ENCODE results near the gene EPS8L1. TPM values are rescaled to one million over a fixed set of nuclear protein-coding genes. Genes with fewer than 3 reads are reported as not detected.
A peak's percentile ranks its signal among the peaks of the same experiment; 100 is the strongest.
"Not testable (repeated sequence)": the region's sequence is repeated elsewhere in the genome, so short reads cannot be mapped to it uniquely, and the experiment has no call there.

The EPS8L1 gene
- total RNA-seq, 3 donors from 2014 or later: 0.53 to 1.2 (median 0.87) TPM

DNA sequence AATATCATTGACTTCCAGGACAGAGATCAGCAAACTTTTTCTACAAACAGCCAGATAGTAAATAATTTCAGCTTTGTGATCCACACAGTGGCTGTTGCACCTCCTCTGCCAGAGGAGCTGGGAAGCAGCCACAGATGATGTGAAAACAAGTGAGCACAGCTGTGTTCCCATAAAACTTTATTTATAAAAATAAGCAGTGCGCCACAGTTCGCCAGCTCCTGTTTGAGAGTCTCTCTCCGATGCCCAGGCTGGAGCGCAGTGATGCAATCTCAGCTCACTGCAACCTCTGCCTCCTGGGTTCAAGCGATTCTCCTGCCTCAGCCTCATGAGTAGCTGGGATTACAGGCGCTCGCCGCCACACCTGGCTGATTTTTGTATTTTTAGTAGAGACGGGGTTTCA, 10.2 kb upstream of the EPS8L1 start:
- H3K4me3 Mint-ChIP-seq; H3K36me3 Mint-ChIP-seq (ENCODE audit: insufficient read depth); ATAC-seq; DNase-seq; H3K9me3 Mint-ChIP-seq: not testable (repeated sequence)
- peaks cover 46% of the 10 kb centered on the region for H3K27me3 Mint-ChIP-seq (ENCODE audit: low read depth)
- peaks cover 17% of the 10 kb centered on the region for H3K4me1 Mint-ChIP-seq (ENCODE audit: low read depth)

DNA sequence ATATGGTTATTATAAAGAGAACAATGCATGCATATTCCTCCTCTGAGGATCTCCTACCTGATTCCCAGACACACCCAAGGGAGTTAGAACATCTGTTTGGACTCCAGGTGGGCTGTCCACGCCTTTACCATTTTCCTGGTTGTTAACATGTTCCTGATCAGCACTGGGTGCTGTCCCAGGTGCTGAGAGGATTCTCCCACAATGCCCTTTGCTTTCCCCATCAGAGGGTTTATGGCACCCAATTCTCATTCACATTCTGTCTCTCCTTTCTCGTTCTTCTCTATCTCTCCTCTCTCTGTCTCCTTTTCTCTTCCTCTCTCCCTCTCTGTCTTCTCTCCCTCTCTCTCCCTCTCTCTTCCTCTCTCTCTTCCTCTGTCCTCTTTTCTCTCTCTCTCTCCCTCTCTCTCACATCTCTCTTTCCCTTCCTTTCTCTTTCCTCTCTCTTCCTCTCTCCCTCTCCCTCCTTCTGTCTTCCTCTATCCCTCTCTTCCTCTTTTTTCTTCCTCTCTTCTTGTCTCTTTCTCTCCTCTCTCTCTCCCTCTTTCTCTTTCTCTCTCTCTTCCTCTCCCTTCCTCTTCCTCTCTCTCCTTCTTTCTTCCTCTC, 9.5 kb upstream of the EPS8L1 start:
- H3K9me3 Mint-ChIP-seq: no peaks in the 10 kb centered on the region
- peaks cover 53% of the 10 kb centered on the region for H3K27me3 Mint-ChIP-seq (ENCODE audit: low read depth)
- H3K36me3 Mint-ChIP-seq (ENCODE audit: insufficient read depth): no peaks in the 10 kb centered on the region

DNA sequence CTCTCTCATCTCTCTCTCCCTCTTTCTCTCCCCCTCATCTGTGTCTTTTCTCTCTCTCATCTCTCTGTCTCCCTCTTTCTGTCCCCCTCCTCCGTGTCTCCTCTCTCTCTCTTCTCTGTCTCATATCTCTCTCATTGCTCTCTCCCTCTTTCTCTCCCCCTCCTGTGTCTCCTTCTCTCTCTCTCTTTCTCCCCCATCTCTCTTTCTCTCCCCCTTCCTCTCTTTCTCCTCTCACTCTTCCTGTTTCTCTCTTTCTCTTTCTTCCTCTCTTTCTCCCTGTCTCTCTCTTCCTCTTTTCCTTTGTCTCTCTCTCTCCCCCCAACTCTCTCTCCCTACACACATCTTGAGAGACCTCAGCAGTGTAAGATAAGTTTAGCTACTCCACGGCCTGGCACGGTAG, 7.8 kb upstream of the EPS8L1 start:
- Mint-ChIP-seq H3K4me3 (no peak overlapping the region), H3K36me3 (ENCODE audit: insufficient read depth) (no peaks in the 10 kb centered on the region), H3K9me3 (no peaks in the 10 kb centered on the region)

More for the DNA sequence above, 9.5 kb upstream of the EPS8L1 start:
- DNase-seq: no peak
- Mint-ChIP-seq H3K4me1 (ENCODE audit: low read depth) (peaks cover 17% of the 10 kb centered on the region), H3K4me3 (no peak overlapping the region)
- ATAC-seq: no peak

DNA sequence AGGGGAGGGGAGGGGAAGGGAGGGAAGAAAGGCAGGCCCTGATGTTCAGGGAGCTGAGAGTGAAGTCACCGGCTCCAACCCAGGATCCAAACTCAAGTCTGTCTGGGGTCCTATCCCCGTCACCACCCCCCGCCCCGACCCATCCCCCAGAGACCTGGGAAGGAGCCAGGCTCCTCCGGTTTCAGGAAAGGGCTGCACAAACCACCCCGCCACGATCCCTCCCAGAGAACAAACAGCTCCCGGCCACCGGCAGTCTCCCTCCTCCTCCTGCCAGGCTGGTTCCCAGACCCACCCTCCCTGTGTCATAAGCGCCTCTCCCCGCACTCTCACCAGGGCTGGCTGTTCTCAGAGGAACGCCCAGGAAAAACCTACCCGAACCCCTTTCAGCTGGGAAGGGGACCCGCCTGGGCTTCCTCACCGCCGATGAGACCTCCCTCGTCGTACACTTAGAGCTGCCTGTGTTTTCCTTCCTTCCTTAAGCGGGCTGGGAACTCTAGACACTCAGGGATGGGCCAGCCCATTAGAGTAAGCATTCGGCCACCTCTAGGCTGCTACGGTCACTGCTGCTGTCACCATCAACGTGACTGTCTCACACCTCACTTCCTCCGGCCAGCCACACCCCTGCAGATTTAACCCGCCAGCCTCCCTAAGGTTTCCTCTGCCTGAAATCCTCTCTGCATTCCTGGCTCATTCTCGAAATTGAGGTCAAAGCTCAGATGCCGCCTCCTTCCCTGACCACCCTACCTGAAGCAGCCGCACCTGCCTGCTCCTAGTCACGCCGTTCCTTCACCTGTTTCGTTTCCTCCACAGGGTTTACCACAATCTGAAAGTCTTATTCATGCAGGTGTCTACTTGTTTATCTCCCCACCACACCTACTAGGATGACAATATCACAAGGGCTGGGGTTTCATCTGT, 6.5 kb upstream of the EPS8L1 start:
- Mint-ChIP-seq H3K27me3 (ENCODE audit: low read depth) (peaks cover 71% of the 10 kb centered on the region), H3K9me3 (no peaks in the 10 kb centered on the region), H3K36me3 (ENCODE audit: insufficient read depth) (no peaks in the 10 kb centered on the region), H3K4me1 (ENCODE audit: low read depth) (peaks cover 8% of the 10 kb centered on the region), H3K4me3 (peak overlapping the region; percentile 54)
- no peak for DNase-seq
- ATAC-seq: peak; percentile 37 to 55

More for the DNA sequence above, 7.8 kb upstream of the EPS8L1 start:
- DNase-seq (no peak), ATAC-seq (no peak)
- Mint-ChIP-seq H3K27me3 (ENCODE audit: low read depth) (peaks cover 65% of the 10 kb centered on the region), H3K4me1 (ENCODE audit: low read depth) (peaks cover 8% of the 10 kb centered on the region)

DNA sequence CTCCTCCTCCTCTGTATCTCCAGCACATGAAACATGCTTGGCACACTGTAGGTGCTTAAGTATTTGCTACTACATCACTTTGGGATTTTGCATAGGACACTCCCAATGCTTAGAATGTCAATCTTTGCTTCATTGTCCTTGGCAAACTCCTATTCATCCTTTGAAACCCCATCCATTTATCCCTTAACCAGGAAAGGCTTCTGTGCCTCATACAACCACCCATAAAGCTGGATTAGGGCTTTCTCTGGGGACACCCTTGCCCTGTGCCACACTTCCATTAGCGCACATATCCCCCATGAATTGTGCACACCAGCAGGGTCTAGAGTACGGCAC, 5.8 kb upstream of the EPS8L1 start:
- DNase-seq (no peak), ATAC-seq (no peak)
- Mint-ChIP-seq H3K9me3 (no peaks in the 10 kb centered on the region), H3K27me3 (ENCODE audit: low read depth) (peaks cover 72% of the 10 kb centered on the region), H3K4me1 (ENCODE audit: low read depth) (peaks cover 8% of the 10 kb centered on the region), H3K4me3 (peak overlapping the region; percentile 54), H3K36me3 (ENCODE audit: insufficient read depth) (no peaks in the 10 kb centered on the region)

DNA sequence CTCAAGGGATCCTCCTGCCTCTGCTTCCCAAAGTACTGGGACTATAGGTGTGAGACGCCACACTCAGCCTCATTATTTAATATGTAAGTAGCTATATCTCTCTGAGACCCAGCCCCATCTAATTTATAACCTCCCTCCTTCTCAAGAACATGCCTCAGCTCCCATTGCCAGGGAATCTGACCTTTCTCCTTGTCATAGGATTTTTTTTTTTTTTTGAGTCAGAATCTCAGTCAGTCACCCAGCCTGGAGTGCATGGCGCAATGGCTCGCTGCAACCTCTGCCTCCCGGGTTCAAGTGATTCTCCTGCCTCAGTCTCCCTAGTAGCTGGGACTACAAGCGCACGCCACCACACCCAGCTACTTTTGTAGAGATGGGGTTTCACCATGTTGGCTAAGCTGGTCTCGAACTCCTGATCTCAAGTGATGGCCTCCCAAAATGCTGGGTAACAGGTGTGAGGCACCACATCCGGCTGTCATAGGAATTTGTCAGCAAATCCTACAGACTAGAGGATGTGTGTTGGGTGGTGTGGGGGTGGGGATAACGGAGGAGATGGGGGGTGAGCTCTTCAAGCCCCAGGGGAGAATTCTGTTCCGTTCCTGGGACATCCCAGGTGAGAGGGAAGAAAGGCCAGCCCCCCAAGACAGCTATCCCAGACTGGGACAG, 5.1 kb upstream of the EPS8L1 start:
- ATAC-seq (no peak), DNase-seq (no peak)
- Mint-ChIP-seq H3K4me3 (no peak overlapping the region), H3K36me3 (ENCODE audit: insufficient read depth) (no peaks in the 10 kb centered on the region), H3K27me3 (ENCODE audit: low read depth) (peaks cover 78% of the 10 kb centered on the region), H3K4me1 (ENCODE audit: low read depth) (peaks cover 8% of the 10 kb centered on the region), H3K9me3 (no peaks in the 10 kb centered on the region)

DNA sequence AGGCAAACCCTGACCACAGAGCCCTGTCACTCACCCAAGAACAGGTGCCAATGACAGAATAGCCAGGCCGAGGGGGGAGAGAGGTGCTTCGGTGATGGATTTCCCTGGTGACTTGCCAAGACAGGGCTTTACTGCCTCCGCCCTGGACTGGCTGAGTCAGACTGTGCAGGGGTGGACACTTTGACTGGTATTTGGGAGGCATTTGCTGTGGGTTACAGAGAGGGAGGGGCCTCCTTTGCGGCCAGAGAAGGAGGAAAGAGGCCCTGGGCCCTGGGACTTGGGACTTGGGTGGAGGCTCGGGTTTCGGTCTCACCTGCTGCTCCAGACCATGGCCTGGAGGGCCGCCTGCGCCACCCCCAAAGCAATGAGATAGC, 4.6 kb upstream of the EPS8L1 start:
- H3K9me3 Mint-ChIP-seq: no peaks in the 10 kb centered on the region
- H3K4me1 Mint-ChIP-seq (ENCODE audit: low read depth): peaks cover 8% of the 10 kb centered on the region
- H3K27me3 Mint-ChIP-seq (ENCODE audit: low read depth): peaks cover 74% of the 10 kb centered on the region
- no peak overlapping the region for H3K4me3 Mint-ChIP-seq
- no peaks in the 10 kb centered on the region for H3K36me3 Mint-ChIP-seq (ENCODE audit: insufficient read depth)
- DNase-seq: no peak
- no peak for ATAC-seq

DNA sequence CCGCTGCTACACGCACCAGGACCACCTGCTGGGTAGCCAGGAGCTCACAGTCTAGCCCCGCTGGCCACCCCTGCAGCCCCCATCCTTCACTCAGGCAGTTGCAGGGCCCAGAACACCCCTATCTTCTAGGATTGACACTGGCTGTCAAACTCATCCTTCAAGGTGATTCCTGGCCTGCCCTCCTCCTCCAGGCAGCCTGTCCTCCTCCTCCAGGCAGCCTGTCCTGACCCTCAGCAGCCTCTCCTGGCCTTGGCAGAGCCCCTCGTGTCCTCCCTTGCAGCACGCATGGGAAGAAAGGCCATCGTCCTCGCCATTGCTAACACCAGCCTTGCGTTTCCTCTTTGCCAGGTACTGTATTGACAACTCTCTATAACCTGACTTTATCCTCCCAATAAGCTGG, 3.8 kb upstream of the EPS8L1 start:
- no peak for DNase-seq
- Mint-ChIP-seq H3K27me3 (ENCODE audit: low read depth) (peaks cover 72% of the 10 kb centered on the region), H3K4me1 (ENCODE audit: low read depth) (peaks cover 8% of the 10 kb centered on the region), H3K36me3 (ENCODE audit: insufficient read depth) (no peaks in the 10 kb centered on the region), H3K4me3 (no peak overlapping the region), H3K9me3 (no peaks in the 10 kb centered on the region)
- no peak for ATAC-seq

DNA sequence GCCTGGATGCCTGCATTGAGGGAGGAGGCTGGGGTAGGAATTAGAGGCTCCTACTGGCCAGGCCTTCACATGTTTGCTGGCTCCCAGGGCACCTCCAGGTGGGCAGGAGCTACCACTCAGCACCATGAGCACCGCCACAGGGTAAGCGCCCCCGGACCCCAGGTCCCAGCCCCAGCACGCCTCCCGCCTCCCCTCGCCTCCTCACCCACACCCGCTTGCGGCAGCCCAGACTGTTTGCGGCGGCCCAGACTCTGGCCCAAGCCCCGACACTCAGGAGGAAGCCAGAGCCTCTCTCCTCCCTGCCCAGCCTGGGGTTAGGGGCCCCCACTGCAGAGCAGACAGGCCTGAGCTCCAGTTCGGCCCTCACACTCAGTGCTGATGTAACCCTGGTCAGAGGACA, 652 bp downstream of the EPS8L1 start:
- Mint-ChIP-seq H3K4me1 (ENCODE audit: low read depth) (peaks cover 12% of the 10 kb centered on the region), H3K27me3 (ENCODE audit: low read depth) (peaks cover 48% of the 10 kb centered on the region), H3K36me3 (ENCODE audit: insufficient read depth) (no peaks in the 10 kb centered on the region), H3K9me3 (no peaks in the 10 kb centered on the region), H3K4me3 (no peak overlapping the region)
- no peak for ATAC-seq
- DNase-seq: no peak

DNA sequence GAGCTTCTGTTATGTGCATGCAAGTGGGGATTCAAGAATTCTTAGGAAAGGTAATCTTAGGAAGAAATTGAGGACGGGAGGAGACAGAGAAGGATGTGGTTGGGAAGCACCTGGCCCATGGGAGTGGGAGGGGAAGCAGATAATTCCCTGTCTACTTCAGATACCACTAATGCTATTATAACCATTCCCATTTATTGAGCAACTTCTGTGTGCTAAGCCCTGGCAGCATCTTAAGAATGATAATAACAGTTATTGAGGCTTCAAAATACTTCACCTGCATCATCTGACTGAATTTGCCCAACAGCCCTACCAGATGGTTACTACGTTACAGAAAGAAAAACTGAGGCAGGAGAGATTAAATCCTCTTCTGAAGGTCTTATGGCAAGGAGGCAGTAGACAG, 1.4 kb downstream of the EPS8L1 start:
- H3K4me3 Mint-ChIP-seq: no peak overlapping the region

DNA sequence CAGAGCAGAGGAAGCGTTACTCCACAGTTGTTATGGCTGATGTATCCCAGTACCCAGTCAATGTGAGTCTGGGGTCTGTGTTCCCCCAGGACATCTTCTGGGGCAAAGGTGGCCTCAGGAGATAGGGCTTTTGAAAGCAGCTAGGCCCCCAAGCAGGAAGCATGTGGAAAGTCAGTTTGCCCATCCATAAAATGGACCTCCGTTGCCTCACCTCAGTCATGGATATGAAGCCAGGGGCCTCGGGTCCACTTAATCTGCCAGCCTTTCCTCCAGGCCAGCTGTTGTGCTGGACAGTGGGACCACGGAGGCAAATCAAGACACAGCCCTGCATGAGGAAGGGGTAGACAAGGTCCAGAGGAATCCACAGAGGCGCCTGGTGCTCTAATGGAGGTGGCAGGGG, 3.3 kb downstream of the EPS8L1 start:
- no peaks in the 10 kb centered on the region for H3K36me3 Mint-ChIP-seq (ENCODE audit: insufficient read depth)
- H3K4me3 Mint-ChIP-seq: no peak overlapping the region
- H3K4me1 Mint-ChIP-seq (ENCODE audit: low read depth): peaks cover 19% of the 10 kb centered on the region
- ATAC-seq (no peak), DNase-seq (no peak)
- H3K9me3 Mint-ChIP-seq: no peaks in the 10 kb centered on the region
- peaks cover 45% of the 10 kb centered on the region for H3K27me3 Mint-ChIP-seq (ENCODE audit: low read depth)

More for the DNA sequence above, 1.4 kb downstream of the EPS8L1 start:
- no peaks in the 10 kb centered on the region for H3K36me3 Mint-ChIP-seq (ENCODE audit: insufficient read depth)
- H3K27me3 Mint-ChIP-seq (ENCODE audit: low read depth): peaks cover 43% of the 10 kb centered on the region
- peaks cover 14% of the 10 kb centered on the region for H3K4me1 Mint-ChIP-seq (ENCODE audit: low read depth)
- ATAC-seq: no peak
- DNase-seq: no peak
- no peaks in the 10 kb centered on the region for H3K9me3 Mint-ChIP-seq

DNA sequence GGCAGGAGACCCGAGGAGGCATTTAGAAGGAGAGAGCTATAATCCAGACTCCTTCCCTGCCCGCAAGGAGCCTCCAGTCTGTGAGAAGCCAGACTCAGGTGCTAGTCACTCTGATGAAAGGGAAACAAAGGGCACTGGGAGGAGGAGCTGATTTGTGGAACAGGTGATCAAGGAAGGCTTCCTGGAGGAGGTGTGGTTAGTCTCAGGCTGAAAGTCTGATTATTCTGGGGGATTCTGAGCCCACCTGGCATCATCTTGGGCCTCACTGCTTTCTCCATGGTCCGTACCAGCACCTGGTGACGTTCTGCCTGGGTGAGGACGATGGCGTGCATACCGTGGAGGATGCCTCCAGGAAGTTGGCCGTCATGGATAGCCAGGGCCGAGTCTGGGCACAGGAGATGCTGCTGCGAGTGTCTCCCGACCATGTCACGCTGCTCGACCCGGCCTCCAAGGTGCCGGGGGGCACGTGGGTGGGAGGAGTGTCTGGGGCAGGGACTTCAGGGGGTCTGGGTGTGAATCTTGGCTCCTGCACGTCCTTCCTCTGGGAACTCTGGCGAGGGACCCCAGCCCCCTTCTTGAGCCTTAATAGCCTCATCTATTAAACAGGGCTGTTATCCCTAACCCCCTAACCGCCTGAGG, 3.9 kb downstream of the EPS8L1 start:
- Mint-ChIP-seq H3K4me3 (no peak overlapping the region), H3K9me3 (no peaks in the 10 kb centered on the region), H3K4me1 (ENCODE audit: low read depth) (peaks cover 19% of the 10 kb centered on the region), H3K36me3 (ENCODE audit: insufficient read depth) (no peaks in the 10 kb centered on the region), H3K27me3 (ENCODE audit: low read depth) (peaks cover 48% of the 10 kb centered on the region)
- DNase-seq (no peak), ATAC-seq (no peak)

DNA sequence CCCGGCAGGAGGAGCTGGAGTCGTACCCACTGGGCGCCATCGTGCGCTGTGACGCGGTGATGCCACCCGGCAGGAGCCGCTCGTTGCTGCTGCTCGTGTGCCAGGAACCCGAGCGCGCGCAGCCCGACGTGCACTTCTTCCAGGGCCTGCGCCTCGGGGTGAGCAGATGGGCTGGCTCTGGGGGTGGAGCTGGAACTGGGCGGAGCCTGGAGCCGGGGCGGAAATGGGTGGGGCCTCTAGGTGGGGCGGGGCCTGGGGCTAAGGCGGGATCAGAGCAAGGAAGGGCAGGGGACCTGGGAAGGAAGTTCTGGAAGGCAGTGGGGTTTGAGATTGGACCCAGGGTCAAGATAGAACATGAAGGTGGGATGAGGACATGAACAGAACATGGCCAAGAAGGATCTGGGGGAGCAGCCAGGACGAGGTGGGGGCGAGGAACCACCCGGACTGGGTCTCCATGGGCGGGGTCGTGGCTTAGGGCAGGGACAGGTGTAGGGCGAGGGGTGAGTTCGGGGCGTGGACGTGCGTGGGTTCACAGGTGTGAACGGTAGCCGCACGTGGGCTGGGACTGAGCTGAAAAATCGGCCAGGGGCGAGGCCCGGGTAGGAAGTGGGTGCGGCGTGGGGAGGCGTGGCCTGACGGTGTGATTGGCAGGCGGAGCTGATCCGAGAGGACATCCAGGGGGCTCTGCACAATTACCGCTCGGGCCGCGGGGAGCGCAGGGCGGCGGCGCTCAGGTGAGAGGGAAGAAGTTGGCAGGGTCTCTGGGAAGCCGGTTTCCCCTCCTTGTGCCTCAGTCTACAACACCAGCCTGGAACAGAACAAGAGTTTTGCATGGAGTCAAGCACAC, 4.7 kb downstream of the EPS8L1 start:
- H3K27me3 Mint-ChIP-seq (ENCODE audit: low read depth): peaks cover 51% of the 10 kb centered on the region
- peak; percentile 59 to 60 for ATAC-seq
- peak overlapping the region; percentile 75 for H3K4me3 Mint-ChIP-seq

More for the DNA sequence above, 4.7 kb downstream of the EPS8L1 start:
- Mint-ChIP-seq H3K9me3 (no peaks in the 10 kb centered on the region), H3K36me3 (ENCODE audit: insufficient read depth) (no peaks in the 10 kb centered on the region), H3K4me1 (ENCODE audit: low read depth) (peaks cover 19% of the 10 kb centered on the region)
- peak; percentile 32 for DNase-seq
